DMS 273 (cell line): ENCODE results near the gene STAB1.
"Not testable (repeated sequence)": the region's sequence is repeated elsewhere in the genome, so short reads cannot be mapped to it uniquely, and the experiment has no call there.

Experiments used
- DNase-seq: peaks from one replicate; lab custom pipeline; 2025; ENCODE audit not compliant: unreplicated experiment; lab: John Stamatoyannopoulos, UW

The STAB1 gene

DNA sequence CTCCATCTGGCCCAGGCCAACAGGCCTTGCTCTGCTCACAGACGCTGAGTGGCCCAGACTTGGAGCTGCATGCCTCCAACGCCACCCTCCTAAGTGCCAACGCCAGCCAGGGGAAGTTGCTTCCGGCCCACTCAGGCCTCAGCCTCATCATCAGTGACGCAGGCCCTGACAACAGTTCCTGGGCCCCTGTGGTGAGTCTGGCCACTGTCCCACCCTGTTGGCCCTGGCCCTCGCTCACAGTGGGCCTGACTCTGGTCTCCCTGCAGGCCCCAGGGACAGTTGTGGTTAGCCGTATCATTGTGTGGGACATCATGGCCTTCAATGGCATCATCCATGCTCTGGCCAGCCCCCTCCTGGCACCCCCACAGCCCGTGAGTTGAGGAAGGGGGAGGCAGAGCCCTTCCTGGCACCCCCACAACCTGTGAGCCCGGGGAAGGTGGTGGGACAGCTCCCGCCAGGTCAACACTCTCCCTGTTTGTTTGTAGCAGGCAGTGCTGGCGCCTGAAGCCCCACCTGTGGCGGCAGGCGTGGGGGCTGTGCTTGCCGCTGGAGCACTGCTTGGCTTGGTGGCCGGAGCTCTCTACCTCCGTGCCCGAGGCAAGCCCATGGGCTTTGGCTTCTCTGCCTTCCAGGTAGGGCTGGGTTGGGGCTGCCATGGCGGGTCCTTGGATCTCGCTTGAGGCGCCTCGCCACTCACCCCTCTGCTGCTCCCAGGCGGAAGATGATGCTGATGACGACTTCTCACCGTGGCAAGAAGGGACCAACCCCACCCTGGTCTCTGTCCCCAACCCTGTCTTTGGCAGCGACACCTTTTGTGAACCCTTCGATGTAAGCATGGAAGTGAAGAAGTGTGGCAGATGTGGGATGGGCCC is 28.5 kb downstream of the STAB1 start:
- no peak for DNase-seq

DNA sequence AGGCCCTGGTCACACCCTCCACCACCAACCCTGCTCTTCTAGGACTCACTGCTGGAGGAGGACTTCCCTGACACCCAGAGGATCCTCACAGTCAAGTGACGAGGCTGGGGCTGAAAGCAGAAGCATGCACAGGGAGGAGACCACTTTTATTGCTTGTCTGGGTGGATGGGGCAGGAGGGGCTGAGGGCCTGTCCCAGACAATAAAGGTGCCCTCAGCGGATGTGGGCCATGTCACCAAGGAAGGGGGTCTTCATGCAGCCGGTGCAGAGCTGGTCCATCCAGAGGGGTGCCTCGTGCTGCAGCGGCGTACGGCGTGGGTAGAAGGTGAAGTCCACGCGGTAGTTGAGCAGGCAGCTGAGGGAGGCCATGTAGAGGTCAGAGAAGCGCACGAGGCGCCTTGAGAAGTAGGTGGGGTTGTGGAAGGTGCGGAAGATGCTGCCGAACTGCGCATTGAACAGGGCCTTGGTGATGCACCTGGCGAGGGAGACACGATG is 29.2 kb downstream of the STAB1 start:
- DNase-seq, result no peak

DNA sequence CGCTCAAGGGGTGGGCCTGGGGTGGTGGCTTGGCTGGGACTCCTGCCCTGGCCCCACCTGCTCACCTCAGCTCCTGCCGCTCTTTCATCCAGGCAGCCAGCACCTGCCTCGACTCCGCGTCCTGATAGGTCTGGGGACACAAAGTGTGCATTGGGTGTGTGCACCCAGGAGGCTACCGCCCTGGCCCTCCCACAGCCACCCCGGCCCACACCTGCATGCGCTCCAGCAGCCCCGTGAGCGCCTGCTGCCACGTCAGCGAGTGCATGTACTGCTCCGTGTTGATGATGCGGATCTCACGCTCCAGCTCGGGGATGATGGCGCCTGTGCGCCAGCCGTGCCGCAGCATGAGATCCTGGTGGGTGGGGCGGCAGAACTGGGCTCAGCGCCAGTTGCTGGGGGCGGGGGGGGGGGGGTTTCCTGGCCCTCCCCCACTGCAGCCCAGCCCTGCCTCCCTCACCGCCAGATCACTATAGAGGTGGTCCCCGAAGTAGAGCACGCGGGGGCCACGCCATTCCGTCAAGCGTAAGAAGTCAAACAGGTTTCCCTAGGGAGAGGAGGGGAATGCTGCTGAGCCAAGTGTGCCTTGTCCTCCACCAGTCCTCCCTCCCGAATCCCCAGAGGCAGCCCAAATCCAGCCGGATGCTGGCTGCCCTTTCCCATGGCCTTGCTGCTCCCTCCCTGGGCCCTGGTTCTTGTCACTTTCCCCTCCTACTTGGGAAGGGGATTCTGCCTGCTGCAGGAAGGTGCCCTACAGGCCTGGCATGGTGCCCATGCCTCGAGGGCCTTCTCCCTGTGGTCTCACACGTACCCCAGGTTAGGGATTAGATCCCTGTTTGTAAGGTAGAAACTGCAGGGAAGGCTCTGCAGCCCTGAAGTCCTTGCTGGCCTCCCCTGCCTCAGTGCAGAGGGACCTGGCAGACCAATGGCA is 29.9 kb downstream of the STAB1 start:
- DNase-seq, result no peak

DNA sequence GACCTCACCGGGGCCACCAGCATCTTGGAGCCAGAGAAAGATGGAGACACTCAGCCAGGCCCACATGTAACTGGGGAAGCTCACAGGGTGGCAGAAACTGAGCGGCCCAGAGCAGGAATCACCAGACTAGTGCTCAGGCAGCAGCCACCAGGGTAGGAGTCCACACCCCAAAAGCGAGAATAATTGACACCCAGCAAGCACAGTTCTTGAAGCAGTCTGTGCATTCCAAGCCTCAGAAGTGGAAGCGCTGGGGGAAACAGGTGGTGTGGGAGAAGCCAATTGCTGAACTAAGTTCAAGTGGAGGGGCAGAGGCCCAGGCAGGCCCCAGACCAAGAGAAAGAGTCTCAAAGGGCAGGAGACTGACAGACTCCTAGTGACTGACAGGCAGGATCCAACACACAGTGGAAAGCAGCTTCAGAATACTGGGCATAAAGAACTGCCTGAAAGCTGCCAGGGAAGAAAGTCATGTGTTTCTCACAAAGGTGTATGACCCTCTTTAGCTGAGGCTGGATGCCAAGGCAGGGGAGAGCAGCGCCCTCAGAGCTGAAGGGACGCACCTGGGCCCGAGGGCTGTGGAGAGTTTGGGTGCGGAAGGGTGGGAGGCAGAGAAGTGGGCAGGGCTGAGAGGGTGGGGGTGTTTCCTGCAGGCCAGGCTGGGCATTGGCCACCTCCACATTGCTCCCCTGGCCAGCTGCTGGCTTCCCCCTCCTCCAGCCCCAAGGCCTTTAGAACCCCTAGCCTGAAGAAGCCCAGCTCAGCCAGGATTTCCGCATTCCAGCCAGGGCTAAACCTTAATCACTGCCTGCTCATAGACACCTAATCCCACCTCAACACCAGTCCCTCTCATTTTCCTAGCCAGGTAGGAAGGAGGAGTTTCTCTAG is 30.8 kb downstream of the STAB1 start:
- no peak for DNase-seq

DNA sequence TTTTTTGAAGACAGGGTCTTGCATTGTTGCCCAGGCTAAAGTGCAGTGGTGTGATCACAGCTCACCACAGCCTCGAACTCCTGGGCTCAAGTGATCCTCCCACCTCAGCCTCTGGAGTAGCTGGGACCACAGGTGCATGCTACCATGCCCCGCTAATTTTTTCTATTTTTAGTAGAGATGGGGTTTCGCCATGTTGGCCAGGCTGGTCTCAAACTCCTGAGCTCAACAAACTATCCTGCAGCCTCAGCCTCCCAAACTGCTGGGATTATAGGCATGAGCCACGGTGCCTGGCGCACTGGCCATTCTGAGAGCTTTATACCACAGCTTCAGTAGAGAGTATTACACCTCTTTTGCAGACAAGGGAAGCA is 31.5 kb downstream of the STAB1 start:
- not testable (repeated sequence) for DNase-seq

DNA sequence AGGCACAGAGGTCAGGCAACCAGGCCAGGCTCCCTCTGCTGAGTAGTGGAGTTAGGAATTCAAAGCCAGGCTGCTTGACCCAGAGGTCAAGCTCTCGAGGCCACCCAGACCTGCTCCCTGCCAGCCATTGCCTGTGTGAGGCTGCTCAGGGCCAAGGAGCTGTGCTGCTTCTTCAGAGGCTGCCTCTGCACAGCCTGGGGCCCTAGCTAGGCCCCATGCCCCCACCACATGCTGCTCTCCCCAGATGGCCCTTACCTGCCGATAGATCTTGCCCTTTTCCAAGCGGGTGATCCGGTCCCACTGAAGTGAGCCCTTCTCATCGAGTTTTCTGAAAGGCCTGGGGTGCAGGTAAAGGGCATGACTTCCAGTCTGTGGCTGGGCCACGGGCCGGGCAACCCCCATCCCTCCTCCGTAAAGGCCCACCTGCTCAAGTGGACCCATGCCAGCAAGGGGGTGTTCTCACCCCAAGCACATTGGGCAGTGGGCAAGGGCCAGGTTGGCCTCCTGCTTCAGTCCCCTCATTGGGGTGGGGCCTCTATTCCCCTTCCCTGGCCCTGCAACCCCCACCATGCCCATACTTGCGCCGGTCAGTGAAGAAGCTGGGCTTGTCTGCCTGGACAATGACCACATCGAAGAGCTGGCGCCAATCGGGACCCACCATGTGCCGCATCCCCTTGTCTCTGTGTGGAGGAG is 32.0 kb downstream of the STAB1 start:
- no peak for DNase-seq

DNA sequence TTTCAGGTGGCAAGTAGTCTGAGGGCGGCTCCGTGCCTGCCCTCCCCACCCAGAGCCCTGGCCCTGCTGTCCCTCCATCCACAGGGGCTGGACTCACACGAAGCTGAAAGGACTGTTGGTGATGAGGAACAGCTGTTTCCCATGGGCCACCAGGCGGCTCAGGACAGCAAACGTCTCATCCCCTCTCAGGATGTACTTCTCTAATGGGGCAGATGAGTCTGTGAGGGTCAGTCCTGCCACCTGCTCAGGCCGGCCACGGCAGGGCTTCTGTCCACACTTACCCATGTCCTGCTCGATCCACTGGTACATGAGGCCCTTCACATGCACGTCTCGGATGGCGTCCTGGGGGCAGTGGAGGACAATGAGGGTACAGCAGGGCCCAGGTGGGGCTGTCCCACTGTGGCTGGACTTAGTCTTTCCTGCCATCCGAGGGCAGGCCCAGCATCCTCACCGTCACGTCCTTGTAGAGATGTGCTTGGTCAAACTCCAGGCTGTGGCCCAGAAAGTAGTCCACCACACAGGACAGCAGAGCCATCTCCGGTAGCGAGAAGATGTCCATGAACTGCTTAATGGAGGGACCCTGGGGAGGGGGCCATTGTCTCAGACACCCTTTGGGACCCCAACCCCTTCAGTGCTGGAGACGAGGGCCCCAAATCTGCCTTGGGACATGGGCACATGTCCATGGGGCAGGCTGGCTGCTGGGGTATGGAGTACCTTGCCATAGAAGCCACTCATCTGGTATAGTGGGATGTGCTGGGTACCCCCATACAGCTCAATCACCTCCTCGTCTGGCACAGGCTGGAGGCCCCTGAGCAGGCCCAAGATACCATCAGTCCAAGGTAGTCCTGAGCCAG is 32.8 kb downstream of the STAB1 start:
- DNase-seq, result no peak

DNA sequence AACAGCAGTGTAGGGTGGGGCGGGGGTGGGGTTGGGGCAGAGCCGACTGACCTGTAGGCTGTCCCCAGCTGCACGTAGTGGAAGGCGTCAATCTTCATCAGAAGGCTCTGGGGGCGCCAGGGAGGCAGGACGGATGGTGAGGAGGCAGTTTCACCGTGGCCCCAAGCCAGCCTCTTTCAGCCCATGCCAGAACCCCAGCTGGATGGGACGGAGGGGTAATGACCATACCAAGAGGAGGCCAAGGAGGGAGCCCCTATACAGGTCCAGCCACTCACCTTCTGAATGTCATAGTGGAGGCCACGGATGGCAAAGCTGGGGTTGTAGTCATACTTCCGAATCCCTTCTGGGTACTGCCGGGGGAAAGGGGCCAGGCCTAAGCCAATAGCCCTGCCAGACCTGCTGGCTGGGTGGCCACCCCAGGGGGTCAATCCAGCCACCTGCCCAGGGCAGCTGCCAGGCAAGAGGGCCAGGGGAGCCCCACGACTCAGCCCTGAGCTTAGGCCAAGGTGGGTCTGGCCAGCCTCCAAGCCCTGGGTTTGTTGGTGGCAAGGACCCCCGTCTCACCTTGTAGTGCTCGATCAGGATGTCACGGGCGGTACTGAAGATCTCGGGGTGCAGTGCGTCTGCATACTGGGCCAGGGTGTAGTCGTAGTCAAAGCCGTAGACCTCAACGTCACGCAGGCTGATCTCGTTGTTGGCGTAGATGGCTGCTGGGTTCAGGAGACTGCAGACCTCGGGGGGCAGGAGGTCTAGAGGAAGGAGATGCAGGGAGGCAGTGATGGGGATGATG is 33.6 kb downstream of the STAB1 start:
- no peak for DNase-seq

DNA sequence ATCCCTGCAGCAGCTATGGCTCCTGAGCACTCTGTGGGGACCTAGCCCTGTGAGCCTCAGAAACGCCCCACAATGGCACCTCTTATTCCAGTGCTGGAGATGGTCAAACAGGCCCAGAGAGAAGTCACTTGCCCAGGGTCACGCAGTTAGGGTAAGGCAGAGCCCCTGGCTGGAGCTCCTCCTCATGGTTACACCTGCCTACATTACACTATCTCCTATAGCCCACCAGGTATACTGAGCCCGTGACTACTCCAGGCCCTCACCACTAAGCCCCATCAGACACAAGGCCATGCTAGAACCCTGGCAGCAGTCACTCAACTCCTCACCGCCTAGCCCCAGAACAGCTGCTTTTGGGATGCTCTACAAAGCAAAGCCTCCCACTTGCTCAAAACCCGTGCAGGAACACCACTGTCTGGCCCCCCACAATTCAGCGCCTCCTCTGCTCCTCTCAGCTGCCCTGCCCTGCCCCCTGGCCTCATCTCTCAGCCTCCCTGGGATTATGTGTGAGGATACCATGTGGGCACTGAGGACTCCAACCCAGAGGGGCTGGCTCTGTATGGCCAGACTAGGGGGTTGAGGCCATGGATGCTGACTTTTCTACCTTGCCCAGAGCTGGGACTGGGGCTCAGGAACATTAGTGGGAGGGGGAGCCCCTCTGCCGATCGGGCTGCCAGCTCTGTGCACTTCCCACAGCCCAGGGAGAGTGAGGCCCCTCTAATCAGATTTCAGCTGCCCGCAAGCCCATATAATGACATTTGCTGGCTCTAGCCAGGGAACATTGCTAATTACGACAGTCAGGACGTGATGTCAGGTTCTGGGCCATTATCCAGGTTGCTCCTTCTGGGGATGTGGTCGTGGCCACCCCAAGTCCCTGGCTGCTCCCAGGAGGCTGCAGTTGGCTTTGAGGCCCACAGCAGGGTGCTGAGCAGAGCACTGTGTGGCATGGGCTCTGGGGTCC is 34.5 kb downstream of the STAB1 start:
- no peak for DNase-seq

DNA sequence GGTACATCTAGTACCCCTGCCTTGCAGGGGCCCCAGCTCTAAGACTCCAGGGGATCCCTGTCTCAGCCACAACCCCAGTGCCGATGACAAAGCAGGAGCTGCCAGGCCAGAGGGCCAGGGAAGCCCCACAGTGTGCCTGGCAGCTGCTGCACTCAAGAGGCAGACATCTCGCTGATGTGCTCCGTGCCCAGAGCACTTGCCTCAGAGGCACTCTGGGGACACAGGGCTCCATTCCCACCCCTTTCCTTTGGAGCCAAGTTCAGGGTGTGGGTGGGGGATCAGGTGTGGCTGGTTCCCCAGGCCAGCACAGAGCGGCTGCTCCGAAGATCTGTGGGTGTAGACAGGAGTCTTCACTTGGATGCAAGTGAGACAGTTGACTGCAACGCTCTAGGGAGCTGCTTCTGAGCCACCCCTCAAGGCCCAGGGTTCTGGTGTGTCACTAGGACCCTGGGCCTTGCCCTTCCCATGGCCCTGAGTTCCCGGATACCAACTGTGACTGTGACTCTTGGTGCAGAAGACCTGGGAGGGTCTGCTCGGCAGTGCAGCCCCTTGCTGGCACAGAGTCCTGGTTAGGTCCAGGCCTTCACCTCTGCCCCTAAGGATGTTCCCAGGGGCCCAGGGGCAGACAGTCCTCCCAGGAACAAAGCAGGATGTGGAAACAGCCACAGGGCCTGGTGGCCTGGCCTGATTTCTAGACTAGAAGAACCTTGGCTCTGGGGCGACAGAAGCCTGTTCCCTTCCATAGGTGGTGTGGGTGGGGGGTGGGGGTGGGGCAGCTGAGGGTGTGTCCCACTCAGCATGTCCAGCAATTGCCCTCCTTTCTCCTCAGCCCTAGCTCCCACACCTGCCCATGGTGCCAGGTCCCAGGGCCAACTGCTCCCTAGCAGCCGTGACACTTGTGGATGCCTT is 36.0 kb downstream of the STAB1 start:
- DNase-seq, result no peak

DNA sequence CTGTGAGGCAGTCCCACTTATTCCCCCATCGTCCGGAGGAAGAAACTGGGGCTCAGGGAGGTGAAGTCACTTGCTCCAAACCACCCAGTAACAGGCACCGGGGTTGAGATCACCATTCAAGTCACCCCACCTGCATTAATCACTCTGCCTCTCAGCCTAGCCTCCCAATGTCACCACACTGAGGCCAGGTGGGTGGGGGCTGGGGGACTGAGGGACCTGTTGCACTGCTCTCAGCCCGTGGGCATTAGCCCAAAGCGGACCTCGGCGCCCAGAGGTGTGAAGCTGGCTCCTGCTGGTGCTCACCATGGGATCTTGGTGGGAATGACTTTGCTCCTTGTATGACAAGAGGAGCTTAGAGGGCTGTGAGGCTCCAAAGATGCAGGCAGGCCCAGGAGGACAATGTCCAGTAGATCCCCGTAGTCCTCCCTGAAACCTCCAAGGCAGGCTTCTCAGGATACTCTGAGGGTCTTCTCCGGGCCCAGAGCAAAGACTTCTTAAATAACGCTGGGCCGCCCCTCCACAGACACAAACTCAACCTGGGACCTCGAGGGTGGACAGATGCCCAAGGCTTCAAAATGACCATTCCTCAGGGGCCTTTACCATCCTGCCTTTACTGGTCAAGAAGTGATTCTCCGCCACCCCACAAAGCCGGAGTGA is 36.9 kb downstream of the STAB1 start:
- no peak for DNase-seq

DNA sequence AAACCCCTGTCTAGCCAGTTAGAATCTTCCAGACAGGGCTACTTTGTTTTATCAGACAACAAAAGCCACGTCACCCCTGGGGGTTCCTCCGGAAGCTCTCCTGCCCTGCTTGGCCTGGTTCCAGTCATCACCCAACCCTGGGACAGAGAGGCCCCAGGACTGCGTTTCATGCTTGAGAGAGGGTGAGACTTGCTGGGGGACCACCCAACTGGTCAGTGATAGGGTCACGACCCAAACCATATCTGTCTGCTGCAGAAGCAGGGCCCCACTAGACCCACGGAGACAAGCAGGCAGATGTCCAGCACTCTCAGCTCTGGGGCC is 37.3 kb downstream of the STAB1 start:
- DNase-seq, result peak; percentile 27

DNA sequence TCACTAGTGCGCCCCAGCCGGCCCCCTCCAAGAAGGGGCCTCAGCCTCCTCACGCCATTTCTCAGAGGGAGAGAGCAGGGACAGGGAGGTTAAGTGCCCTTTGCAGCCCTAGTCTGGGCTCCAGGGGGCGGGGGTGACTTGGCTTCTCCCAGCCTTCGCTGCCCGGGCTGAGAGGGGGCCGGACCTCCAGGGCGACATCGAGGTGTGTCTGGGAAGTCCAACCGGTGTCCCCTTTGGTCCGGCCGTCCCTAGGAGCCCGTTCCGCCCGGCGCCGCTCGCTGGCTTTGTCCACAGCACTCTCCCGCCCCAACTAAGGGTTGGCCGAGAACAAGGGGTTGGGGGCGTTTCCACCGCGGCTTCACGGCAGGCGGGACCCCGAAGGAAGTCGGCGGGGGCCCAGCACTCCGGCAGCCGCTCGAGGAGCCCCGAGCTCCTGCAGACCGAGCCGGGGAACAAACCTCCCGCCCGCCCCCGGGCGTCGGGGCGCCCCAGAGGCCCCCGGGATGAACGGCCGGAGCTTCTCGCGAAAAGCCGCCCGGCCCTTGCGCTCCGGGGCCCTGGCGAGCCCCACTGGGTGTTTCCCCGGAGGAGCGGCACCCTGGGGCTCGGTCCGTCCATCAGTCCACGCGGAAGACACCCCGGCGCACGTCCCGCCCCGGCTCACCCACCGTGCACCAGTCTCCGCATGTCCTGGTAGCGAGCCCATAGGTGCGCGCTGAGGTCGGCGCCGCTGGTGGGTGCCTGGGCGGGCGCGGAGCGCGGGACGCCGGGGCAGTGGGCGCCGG is 37.9 kb downstream of the STAB1 start:
- DNase-seq, result peak; percentile 52

DNA sequence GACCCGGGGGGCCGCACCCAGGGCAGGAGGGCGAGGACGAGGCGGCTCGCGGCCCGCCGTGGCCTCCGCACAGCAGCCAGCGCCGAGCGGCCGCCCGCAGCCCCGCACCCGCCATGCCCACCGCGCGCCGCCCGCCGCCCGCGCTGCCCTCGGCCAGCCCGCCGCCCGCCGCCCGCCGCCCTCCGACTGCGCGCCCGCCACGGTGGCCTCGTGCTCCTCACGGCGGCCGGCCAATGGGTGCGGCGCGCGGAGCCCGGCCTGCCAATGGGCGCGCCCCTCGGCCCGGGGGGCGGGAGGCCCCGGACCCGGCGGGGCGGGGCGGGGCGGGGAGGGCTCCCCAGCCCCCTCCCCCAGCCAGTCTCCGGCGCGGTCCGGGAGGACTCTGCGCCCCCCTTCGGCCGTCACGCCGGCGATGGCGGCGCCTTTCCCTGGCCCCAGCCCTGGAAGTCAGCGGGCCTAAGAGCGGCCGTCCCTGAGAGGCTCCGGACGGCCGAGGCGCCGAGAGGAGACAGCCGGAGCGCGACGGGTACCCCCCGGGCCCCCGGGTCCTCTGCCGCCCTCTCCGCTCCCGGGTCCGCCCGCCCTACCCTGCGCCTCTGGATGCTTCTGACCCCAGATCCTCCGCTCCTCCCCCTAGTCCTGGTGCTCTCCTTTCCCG is 38.6 kb downstream of the STAB1 start, which contains the start of gene NT5DC2:
TSS of gene NT5DC2 (minus strand) at position 235 of the 658 bp plus-strand sequence. CDS start at position 115, 120 bp downstream.
- DNase-seq, result peak; percentile 89
